H1 (cell line): Measurements from ENCODE around the gene RELN. TPM values are rescaled to one million over a fixed set of nuclear protein-coding genes. Genes with fewer than 3 reads are reported as not detected.

Experiments used
- CTCF ChIA-PET: fragments of 300-600 bp; sonication (Branson Sonifier 250); formaldehyde crosslinking; loops from one replicate; lab custom pipeline; 2021; ENCODE audit not compliant: partially characterized antibody; lab: Charles Lee
- POLR2A ChIA-PET: fragments of 300-600 bp; sonication (Branson Sonifier 250); formaldehyde crosslinking; loops from one replicate; lab custom pipeline; 2021; ENCODE audit warnings: inconsistent platforms; ENCODE audit not compliant: partially characterized antibody; lab: Charles Lee
- DNase-seq, 2 experiments: peaks; one replicate each; pipeline versions ENCODE4 v3.0.0 to v3.0.0-alpha.2; 2010 to 2022; ENCODE audit warnings: low spot score in 2 of 2, low read depth in 1 of 2, mixed read lengths in 1 of 2
- FAIRE-seq: peaks from 2 replicates; lab custom pipeline; 2011; peaks lifted over from hg19 to GRCh38; lab: Jason Lieb, UNC
- H2AFZ ChIP-seq: 2 replicates; pipeline ENCODE4 v1.8.1; 2012; ENCODE audit warnings: low read length, inconsistent platforms
- H2AK5ac ChIP-seq: 2 replicates; pipeline ENCODE4 v1.6.1; 2013; ENCODE audit warnings: low read depth, low read length
- H2BK120ac ChIP-seq: replicated peaks from 2 replicates; pipeline ENCODE3; 2013; ENCODE audit warnings: low read depth, low read length, inconsistent platforms
- H2BK12ac ChIP-seq: 2 replicates; pipeline ENCODE4 v1.6.1; 2013; ENCODE audit warnings: low read depth, low read length
- H2BK15ac ChIP-seq: 2 replicates; pipeline ENCODE4 v1.6.1; 2013; ENCODE audit warnings: low read length
- H2BK20ac ChIP-seq: 2 replicates; pipeline ENCODE4 v1.6.1; 2013; ENCODE audit warnings: low read length
- H2BK5ac ChIP-seq: 2 replicates; pipeline ENCODE4 v1.6.1; 2013; ENCODE audit warnings: low read depth, low read length
- H3K14ac ChIP-seq: 2 replicates; pipeline ENCODE4 v1.6.1; 2013; ENCODE audit warnings: inconsistent platforms; ENCODE audit not compliant: insufficient read length
- H3K18ac ChIP-seq: 2 replicates; pipeline ENCODE4 v1.6.1; 2013; ENCODE audit warnings: low read length; ENCODE audit errors: extremely low read depth
- H3K23ac ChIP-seq: 2 replicates; pipeline ENCODE4 v1.6.1; 2013; ENCODE audit warnings: inconsistent platforms; ENCODE audit not compliant: insufficient read length
- H3K23me2 ChIP-seq: 2 replicates; pipeline ENCODE4 v1.6.1; 2013; ENCODE audit warnings: low read depth, low read length
- H3K27ac ChIP-seq: 2 replicates; pipeline ENCODE4 v1.6.1; 2011; ENCODE audit warnings: low read depth, low read length, inconsistent platforms
- H3K27me3 ChIP-seq, 4 experiments: replicated peaks in 1 of 4; 1 replicate in 1 of 4; 2 replicates in 3 of 4; pipeline versions ENCODE4 v1.6.1 to v1.8.1; 2011 to 2013; ENCODE audit warnings: low read length in 3 of 4, mild to moderate bottlenecking in 3 of 4, inconsistent platforms in 2 of 4, mixed read lengths in 2 of 4, moderate library complexity in 1 of 4; ENCODE audit not compliant: control insufficient read depth in 3 of 4, insufficient read depth in 3 of 4; ENCODE audit errors: extremely low read depth in 1 of 4
- H3K36me3 ChIP-seq, 4 experiments: 2 replicates each; pipeline versions ENCODE4 v1.6.1 to v1.8.1; 2011 to 2013; ENCODE audit warnings: mild to moderate bottlenecking in 4 of 4, low read length in 3 of 4, moderate library complexity in 2 of 4, control low read depth in 1 of 4, inconsistent platforms in 1 of 4; ENCODE audit not compliant: insufficient read depth in 4 of 4, control insufficient read depth in 2 of 4
- H3K4ac ChIP-seq: replicated peaks from 2 replicates; pipeline ENCODE3; 2013; ENCODE audit warnings: low read length, low read depth, mixed read lengths, inconsistent platforms; ENCODE audit not compliant: insufficient read length
- H3K4me1 ChIP-seq, 4 experiments: replicated peaks in 1 of 4; 1 replicate in 1 of 4; 2 replicates in 3 of 4; pipeline versions ENCODE4 v1.6.1 to v1.8.1; 2011 to 2013; ENCODE audit warnings: low read length in 3 of 4, inconsistent platforms in 2 of 4, mixed read lengths in 1 of 4; ENCODE audit not compliant: insufficient read depth in 4 of 4, control insufficient read depth in 3 of 4
- H3K4me2 ChIP-seq, 2 experiments: 2 replicates each; pipeline versions ENCODE4 v1.6.1 to v1.8.1; 2011 to 2013; ENCODE audit warnings: low read depth in 2 of 2, low read length in 2 of 2, control low read depth in 1 of 2, inconsistent platforms in 1 of 2, mild to moderate bottlenecking in 1 of 2; ENCODE audit not compliant: insufficient read depth in 1 of 2
- H3K4me3 ChIP-seq, 4 experiments: fragments of 200-600, 300-600 bp in 1 of 4; sonication (generic), shearing (Covaris generic), sonication (Bioruptor Twin) in 1 of 4; 2 replicates each; pipeline versions ENCODE4 v1.5.1 to v1.8.1; 2011 to 2016; ENCODE audit warnings: low read length in 4 of 4, low read depth in 3 of 4, control low read depth in 2 of 4, inconsistent platforms in 2 of 4, mild to moderate bottlenecking in 2 of 4, mixed read lengths in 1 of 4, moderate library complexity in 1 of 4; ENCODE audit not compliant: insufficient read depth in 2 of 4; ENCODE audit errors: extremely low read depth in 1 of 4
- H3K56ac ChIP-seq: replicated peaks from 2 replicates; pipeline ENCODE3; 2013; ENCODE audit warnings: low read depth, mild to moderate bottlenecking, mixed read lengths, low read length, inconsistent platforms; ENCODE audit not compliant: insufficient read length
- H3K79me1 ChIP-seq: 2 replicates; pipeline ENCODE4 v1.6.1; 2013; ENCODE audit warnings: low read depth, low read length, control low read depth
- H3K79me2 ChIP-seq, 2 experiments: 2 replicates each; pipeline versions ENCODE4 v1.6.1 to v1.8.1; 2012 to 2013; ENCODE audit warnings: low read length in 2 of 2, mild to moderate bottlenecking in 2 of 2, inconsistent platforms in 1 of 2; ENCODE audit not compliant: insufficient read depth in 2 of 2, control insufficient read depth in 1 of 2
- H3K9ac ChIP-seq, 4 experiments: replicated peaks in 1 of 4; 1 replicate in 1 of 4; 2 replicates in 3 of 4; pipeline versions ENCODE4 v1.6.1 to v1.8.1; 2011 to 2013; ENCODE audit warnings: low read depth in 3 of 4, low read length in 3 of 4, control low read depth in 2 of 4, mild to moderate bottlenecking in 2 of 4, moderate library complexity in 2 of 4, inconsistent platforms in 1 of 4; ENCODE audit errors: extremely low read depth in 1 of 4
- H3K9me3 ChIP-seq, 2 experiments: 2 replicates each; pipeline versions ENCODE4 v1.6.1 to v1.8.1; 2012 to 2013; ENCODE audit warnings: mild to moderate bottlenecking in 2 of 2, moderate library complexity in 2 of 2, control low read depth in 1 of 2, inconsistent platforms in 1 of 2, low read depth in 1 of 2, low read length in 1 of 2, mixed read lengths in 1 of 2; ENCODE audit not compliant: insufficient read depth in 2 of 2
- H4K20me1 ChIP-seq, 2 experiments: replicated peaks in 1 of 2; 2 replicates each; pipeline versions ENCODE3 to v1.8.1; 2011 to 2013; ENCODE audit warnings: inconsistent platforms in 2 of 2, low read length in 2 of 2, mild to moderate bottlenecking in 1 of 2; ENCODE audit not compliant: insufficient read depth in 2 of 2, control insufficient read depth in 1 of 2
- H4K5ac ChIP-seq: 2 replicates; pipeline ENCODE4 v1.6.1; 2013; ENCODE audit warnings: low read length, low read depth, mixed read lengths, inconsistent platforms; ENCODE audit not compliant: insufficient read length
- H4K8ac ChIP-seq: 2 replicates; pipeline ENCODE4 v1.8.0; 2013; ENCODE audit warnings: mild to moderate bottlenecking, moderate library complexity, low read length, inconsistent platforms; ENCODE audit not compliant: insufficient read depth; ENCODE audit errors: extremely low read depth
- H4K91ac ChIP-seq: replicated peaks from 2 replicates; pipeline ENCODE3; 2013; ENCODE audit warnings: low read length, mixed read lengths, inconsistent platforms; ENCODE audit not compliant: insufficient read length
- BACH1 ChIP-seq: IDR thresholded peaks from 2 replicates; pipeline ENCODE4 v1.6.1; 2012; ENCODE audit warnings: low read length, improper control_type of control experiment
- CHD1 ChIP-seq: IDR thresholded peaks from 2 replicates; pipeline ENCODE4 v1.6.1; 2012; ENCODE audit warnings: low read depth, low read length, improper control_type of control experiment
- CTCF ChIP-seq, 3 experiments: IDR thresholded peaks; 1 replicate in 2 of 3; 2 replicates in 1 of 3; pipeline versions ENCODE4 v1.5.1 to v1.6.1; 2011; ENCODE audit warnings: low read length in 3 of 3, mild to moderate bottlenecking in 3 of 3, inconsistent platforms in 2 of 3, low read depth in 1 of 3, moderate library complexity in 1 of 3; ENCODE audit not compliant: insufficient read depth in 1 of 3; ENCODE audit errors: control extremely low read depth in 1 of 3
- KDM1A ChIP-seq: fragments of 200-600, 300-600 bp; sonication (generic); IDR thresholded peaks from 2 replicates; pipeline ENCODE4 v1.7.1; 2016; ENCODE audit warnings: mild to moderate bottlenecking, low read length, borderline replicate concordance
- KDM4A ChIP-seq: IDR thresholded peaks from one replicate; pipeline ENCODE4 v1.7.1; 2012; ENCODE audit warnings: low read depth, mild to moderate bottlenecking, moderate library complexity, low read length, inconsistent platforms; ENCODE audit not compliant: severe bottlenecking
- KDM5A ChIP-seq: fragments of 200-600 bp; IDR thresholded peaks from 2 replicates; pipeline ENCODE4 v1.7.1; 2012; ENCODE audit warnings: mild to moderate bottlenecking, low read length, inconsistent platforms, mixed read lengths
- RBBP5 ChIP-seq: IDR thresholded peaks from 2 replicates; pipeline ENCODE4 v1.7.1; 2012; ENCODE audit warnings: low read depth, mild to moderate bottlenecking, inconsistent platforms, low read length, moderate library complexity, borderline replicate concordance
- SP4 ChIP-seq: IDR thresholded peaks from 2 replicates; pipeline ENCODE4 v1.6.1; 2012; ENCODE audit warnings: low read length, inconsistent platforms
- TCF12 ChIP-seq: IDR thresholded peaks from 2 replicates; pipeline ENCODE4 v1.6.1; 2011; ENCODE audit warnings: low read depth, mild to moderate bottlenecking, low read length
- WGBS, 2 experiments: shearing (Covaris generic) in 1 of 2; methylation state at CpG; one replicate each; pipeline versions ENCODE4 v1.1.6 to v1.1.7; 2013 to 2015; ENCODE audit warnings: low lambda C conversion rate in 2 of 2, mixed read lengths in 2 of 2, inconsistent platforms in 1 of 2, low coverage in 1 of 2, missing lambda C conversion rate in 1 of 2; ENCODE audit not compliant: insufficient replicate concordance in 2 of 2, insufficient coverage in 1 of 2, insufficient read length in 1 of 2; ENCODE audit errors: extremely low coverage in 1 of 2, missing lambda C conversion rate in 1 of 2; 5-methylcytosine and 5-hydroxymethylcytosine counted together
- polyA plus RNA-seq, 7 experiments: library from polyadenylated mRNA; depleted of rRNA in 3 of 7; stranded (reverse) in 5 of 7; unstranded in 2 of 7; fragments of >200 nt in 5 of 7; fragments of 200-250 nt in 2 of 7; gene quantifications; 1 replicate in 5 of 7; 2 replicates in 1 of 7; 4 replicates in 1 of 7; pipeline versions ENCODE4 v1.2.1 to v1.2.3, GENCODE V29; 2011 to 2013; ENCODE audit warnings: missing spikeins in 2 of 7, mixed read lengths in 2 of 7
- total RNA-seq: library from RNA; stranded (reverse); fragmentation: NEBNext Ultra II Directional; extraction: Animal tissue kit (Norgen Biotek cat#: 25700); gene quantifications from 2 replicates; pipeline ENCODE4 v1.2.1, GENCODE V29; 2021
- TF ChIP-seq, protein P1 (sequence below): IDR thresholded peaks from 2 replicates; pipeline ENCODE4 v1.6.1; 2012; ENCODE audit warnings: low read length, inconsistent platforms

The RELN gene
- total and polyA plus RNA-seq, 2 of the 8 experiments (the other 6 are each of a cell fraction or from before 2014, with no cell fraction given) = 0.03 to 0.07 TPM

GRCh38 chr7:103794424-103794823 lies 195.0 kb downstream of the RELN start:
- no peaks in the 10 kb centered on the region for H3K23me2 ChIP-seq
- no peak overlapping the region for H2BK12ac ChIP-seq
- FAIRE-seq (no peak), DNase-seq (no peak)
- no peak overlapping the region for H3K4me2 ChIP-seq
- no peaks in the 10 kb centered on the region for H3K36me3 ChIP-seq
- no peak overlapping the region for H4K91ac ChIP-seq
- no peak overlapping the region for H2AFZ ChIP-seq
- H3K79me1 ChIP-seq = no peaks in the 10 kb centered on the region
- 82% methylated on average over 1 of the region's 1 CpG; no CpG with 5 or more reads in 1 of the 2 experiments for WGBS, 2 experiments
- H2BK20ac ChIP-seq = no peak overlapping the region
- no peak overlapping the region for H4K8ac ChIP-seq
- H2BK15ac ChIP-seq = no peak overlapping the region
- no peaks in the 10 kb centered on the region for H3K4me1 ChIP-seq
- H3K9me3 ChIP-seq = no peaks in the 10 kb centered on the region
- no peak overlapping the region for H3K23ac ChIP-seq
- H3K27ac ChIP-seq = no peak overlapping the region
- H2BK120ac ChIP-seq = no peak overlapping the region
- H3K56ac ChIP-seq = no peak overlapping the region
- no peak overlapping the region for H3K14ac ChIP-seq
- ChIA-PET POLR2A (no interaction called here), CTCF (no interaction called here)
- no peak overlapping the region for H4K5ac ChIP-seq
- H3K18ac ChIP-seq = no peak overlapping the region
- no peaks in the 10 kb centered on the region for H4K20me1 ChIP-seq
- H3K79me2 ChIP-seq = no peaks in the 10 kb centered on the region
- H3K9ac ChIP-seq = no peak overlapping the region
- H2BK5ac ChIP-seq = no peak overlapping the region
- H2AK5ac ChIP-seq = no peak overlapping the region
- no peaks in the 10 kb centered on the region for H3K27me3 ChIP-seq
- H3K4me3 ChIP-seq = no peak overlapping the region
- H3K4ac ChIP-seq = no peak overlapping the region
- TF ChIP-seq KDM4A = no peak
- TF ChIP-seq TCF12 = no peak
- TF ChIP-seq RBBP5 = no peak
- TF ChIP-seq, protein P1, sequence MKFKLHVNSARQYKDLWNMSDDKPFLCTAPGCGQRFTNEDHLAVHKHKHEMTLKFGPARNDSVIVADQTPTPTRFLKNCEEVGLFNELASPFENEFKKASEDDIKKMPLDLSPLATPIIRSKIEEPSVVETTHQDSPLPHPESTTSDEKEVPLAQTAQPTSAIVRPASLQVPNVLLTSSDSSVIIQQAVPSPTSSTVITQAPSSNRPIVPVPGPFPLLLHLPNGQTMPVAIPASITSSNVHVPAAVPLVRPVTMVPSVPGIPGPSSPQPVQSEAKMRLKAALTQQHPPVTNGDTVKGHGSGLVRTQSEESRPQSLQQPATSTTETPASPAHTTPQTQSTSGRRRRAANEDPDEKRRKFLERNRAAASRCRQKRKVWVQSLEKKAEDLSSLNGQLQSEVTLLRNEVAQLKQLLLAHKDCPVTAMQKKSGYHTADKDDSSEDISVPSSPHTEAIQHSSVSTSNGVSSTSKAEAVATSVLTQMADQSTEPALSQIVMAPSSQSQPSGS = no peak
- TF ChIP-seq BACH1 = no peak
- no peak for TF ChIP-seq SP4
- TF ChIP-seq CHD1 = no peak
- TF ChIP-seq CTCF (IDR thresholded peaks at IDR 0.05; ENCODE audit: control extremely low read depth in 1 of 3, insufficient read depth in 1 of 3, low read depth in 1 of 3, low read length in 3 of 3) = no peak
- TF ChIP-seq KDM5A = no peak
- TF ChIP-seq KDM1A = no peak
